ENCODE measurements around the gene DBNDD2.

DNA sequence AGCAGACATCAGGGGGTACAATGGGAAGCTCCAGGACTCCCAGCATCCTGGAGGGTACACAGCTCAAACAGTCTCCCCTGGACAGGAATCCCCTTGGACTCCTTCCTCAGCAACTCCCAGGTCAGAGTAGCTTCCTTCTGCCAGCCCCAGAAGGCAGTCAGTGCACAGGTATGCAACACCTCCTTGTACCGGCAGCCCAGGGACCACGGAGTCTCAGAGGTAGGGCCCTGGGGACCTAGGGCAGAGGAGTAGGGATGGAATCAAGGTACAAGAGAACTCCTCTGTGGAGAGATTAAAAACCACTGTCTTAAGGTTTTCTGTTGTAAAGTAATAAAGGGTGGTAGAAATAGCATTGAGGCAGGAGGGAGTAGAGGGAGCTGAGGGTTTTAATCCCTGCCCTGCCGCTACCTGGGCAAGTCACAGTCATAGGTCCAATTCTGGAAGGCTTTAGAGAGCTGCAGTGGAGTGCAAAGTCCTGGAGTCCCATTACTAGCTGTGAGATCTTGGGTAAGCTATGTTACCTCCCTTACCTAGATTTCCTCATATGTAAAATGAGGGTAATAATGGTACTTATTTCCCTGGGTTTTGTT lies 37.4 kb upstream of the DBNDD2 start:
- TF ChIP-seq, protein P1, sequence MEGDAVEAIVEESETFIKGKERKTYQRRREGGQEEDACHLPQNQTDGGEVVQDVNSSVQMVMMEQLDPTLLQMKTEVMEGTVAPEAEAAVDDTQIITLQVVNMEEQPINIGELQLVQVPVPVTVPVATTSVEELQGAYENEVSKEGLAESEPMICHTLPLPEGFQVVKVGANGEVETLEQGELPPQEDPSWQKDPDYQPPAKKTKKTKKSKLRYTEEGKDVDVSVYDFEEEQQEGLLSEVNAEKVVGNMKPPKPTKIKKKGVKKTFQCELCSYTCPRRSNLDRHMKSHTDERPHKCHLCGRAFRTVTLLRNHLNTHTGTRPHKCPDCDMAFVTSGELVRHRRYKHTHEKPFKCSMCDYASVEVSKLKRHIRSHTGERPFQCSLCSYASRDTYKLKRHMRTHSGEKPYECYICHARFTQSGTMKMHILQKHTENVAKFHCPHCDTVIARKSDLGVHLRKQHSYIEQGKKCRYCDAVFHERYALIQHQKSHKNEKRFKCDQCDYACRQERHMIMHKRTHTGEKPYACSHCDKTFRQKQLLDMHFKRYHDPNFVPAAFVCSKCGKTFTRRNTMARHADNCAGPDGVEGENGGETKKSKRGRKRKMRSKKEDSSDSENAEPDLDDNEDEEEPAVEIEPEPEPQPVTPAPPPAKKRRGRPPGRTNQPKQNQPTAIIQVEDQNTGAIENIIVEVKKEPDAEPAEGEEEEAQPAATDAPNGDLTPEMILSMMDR (conservative IDR thresholded peaks at IDR 0.05) = no peak
- TF ChIP-seq EZH2 (IDR thresholded peaks at IDR 0.05; ENCODE audit: low read depth) = no peak
